Measurements from ENCODE around the gene ACTRT3. TPM values are rescaled to one million over a fixed set of nuclear protein-coding genes. Genes with fewer than 3 reads are reported as not detected.
"Not testable (repeated sequence)": the region's sequence is repeated elsewhere in the genome, so short reads cannot be mapped to it uniquely, and the experiment has no call there.

ACTRT3 gene
- total RNA-seq, 2 donors from 2014 or later, result 0.46 to 4.5 TPM

GRCh38 chr3:169744366-169745054 lies 24.9 kb downstream of the ACTRT3 start:
- Histone ChIP-seq H3K4me3 (no peak overlapping the region), H3K9me3 (no peaks in the 10 kb centered on the region), H3K36me3 (no peaks in the 10 kb centered on the region), H3K27ac (no peak overlapping the region), H3K4me1 (replicated peaks) (no peaks in the 10 kb centered on the region), H3K27me3 (replicated peaks; ENCODE audit: insufficient read depth) (no peaks in the 10 kb centered on the region)
- TF ChIP-seq CTCF (IDR thresholded peaks at IDR 0.05), result peak in 2 of 4 experiments; percentile 49 to 51
- no peak for TF ChIP-seq POLR2AphosphoS5 (IDR thresholded peaks at IDR 0.05)
- DNase-seq (ENCODE audit: low spot score), result no peak
- intact Hi-C loops (cut with DNase I), result loop anchor here (5.0 kb wide), 1 partner anchor 597 kb away; no protein-coding TSS in a partner anchor
- 80% methylated on average over 1 of the region's 1 CpG for WGBS

- TF ChIP-seq CTCF (IDR thresholded peaks at IDR 0.05) (no peak), POLR2AphosphoS5 (IDR thresholded peaks at IDR 0.05) (no peak), POLR2A (IDR thresholded peaks at IDR 0.05) (no peak)
- no peak for DNase-seq (ENCODE audit: low spot score)
- no peaks in the 10 kb centered on the region for H3K27me3 ChIP-seq (replicated peaks; ENCODE audit: insufficient read depth)
- H3K4me3 ChIP-seq, result no peak overlapping the region
- H3K4me1 ChIP-seq (replicated peaks), result no peaks in the 10 kb centered on the region
- H3K27ac ChIP-seq, result no peak overlapping the region
- no peaks in the 10 kb centered on the region for H3K36me3 ChIP-seq
- H3K9me3 ChIP-seq, result no peaks in the 10 kb centered on the region
- WGBS, result 60% methylated on average over 2 of the region's 2 CpGs
- intact Hi-C loops (cut with DNase I), result no loop called here
These were observed 30.3 kb downstream of the ACTRT3 start for GRCh38 chr3:169739067-169739466.

GRCh38 chr3:169731857-169732256 lies 37.5 kb downstream of the ACTRT3 start:
- H3K27ac ChIP-seq; H3K9me3 ChIP-seq; DNase-seq (ENCODE audit: low spot score); H3K4me1 ChIP-seq (replicated peaks); intact Hi-C loops (cut with DNase I); H3K4me3 ChIP-seq; H3K36me3 ChIP-seq; H3K27me3 ChIP-seq (replicated peaks; ENCODE audit: insufficient read depth): not testable (repeated sequence)

GRCh38 chr3:169722724-169723123 lies 46.6 kb downstream of the ACTRT3 start:
- intact Hi-C loops (cut with DNase I), result no loop called here
- Histone ChIP-seq H3K4me1 (replicated peaks) (no peaks in the 10 kb centered on the region), H3K36me3 (no peaks in the 10 kb centered on the region), H3K27me3 (replicated peaks; ENCODE audit: insufficient read depth) (no peaks in the 10 kb centered on the region), H3K27ac (no peak overlapping the region), H3K4me3 (no peak overlapping the region), H3K9me3 (no peaks in the 10 kb centered on the region)
- TF ChIP-seq POLR2AphosphoS5 (IDR thresholded peaks at IDR 0.05) (no peak), CTCF (IDR thresholded peaks at IDR 0.05) (no peak), POLR2A (IDR thresholded peaks at IDR 0.05) (no peak)
- no peak for DNase-seq (ENCODE audit: low spot score)

GRCh38 chr3:169718415-169718814 lies 50.9 kb downstream of the ACTRT3 start:
- 90% methylated on average over 4 of the region's 4 CpGs for WGBS
- H3K27ac ChIP-seq; intact Hi-C loops (cut with DNase I); DNase-seq (ENCODE audit: low spot score); H3K27me3 ChIP-seq (replicated peaks; ENCODE audit: insufficient read depth); H3K36me3 ChIP-seq; H3K9me3 ChIP-seq; H3K4me3 ChIP-seq; H3K4me1 ChIP-seq (replicated peaks): not testable (repeated sequence)

Small RNA genes lying within 50 kb of the gene (small RNA-seq; reads per million reads assigned to genes)
- gene RNU6-637P, result 0 reads per million in 2 donors

Other genes with a start within 250 kb of the ACTRT3 start
- 10 to 100 TPM; 14.5 to 15.4 TPM for gene MECOM, start 105.8 kb downstream of the ACTRT3 start, total RNA-seq
- gene TERC, start 4.5 kb downstream of the ACTRT3 start, total RNA-seq, result 1,000 to 10,000 TPM in 1 of 2 donors, 100 to 1,000 TPM in 1; 128 to 1,013 TPM
- 10 to 100 TPM; 13.5 to 19.9 TPM for gene MYNN, start 3.8 kb upstream of the ACTRT3 start, total RNA-seq
- gene LRRIQ4, start 43.3 kb upstream of the ACTRT3 start, total RNA-seq, result under 1 TPM in 1 of 2 donors, not detected in 1; 0.74 TPM
- gene LRRC34, start 43.3 kb upstream of the ACTRT3 start, total RNA-seq, result 1 to 10 TPM; 2.8 to 5.4 TPM
- gene LRRC31, start 100.4 kb upstream of the ACTRT3 start, total RNA-seq, result 1 to 10 TPM in 1 of 2 donors, under 1 TPM in 1; 0.91 to 1.1 TPM
- gene SAMD7, start 142.0 kb upstream of the ACTRT3 start, total RNA-seq, result 1 to 10 TPM in 1 of 2 donors, not detected in 1; 1.5 TPM
- 10 to 100 TPM; 50.4 to 54.0 TPM for gene SEC62, start 197.2 kb upstream of the ACTRT3 start, total RNA-seq

Measured in prostate gland (tissue), 2 donors.